Osteoblast (primary cell): Measurements from ENCODE around the gene RMC1. TPM values are rescaled to one million over a fixed set of nuclear protein-coding genes. Genes with fewer than 3 reads are reported as not detected.
A peak's percentile ranks its signal among the peaks of the same experiment; 100 is the strongest.
"Not testable (repeated sequence)": the region's sequence is repeated elsewhere in the genome, so short reads cannot be mapped to it uniquely, and the experiment has no call there.

ENCODE experiments used
- DNase-seq: peaks from one replicate; pipeline ENCODE4 v3.0.0; 2011; ENCODE audit warnings: low spot score, mixed read lengths; ENCODE audit not compliant: insufficient read length; ENCODE audit errors: missing footprints
- H2AFZ ChIP-seq: 2 replicates; pipeline ENCODE4 v1.6.0; 2011; ENCODE audit warnings: mild to moderate bottlenecking, low read length
- H3K27ac ChIP-seq: 2 replicates; pipeline ENCODE4 v1.5.1; 2011; ENCODE audit warnings: mild to moderate bottlenecking, low read depth, low read length, moderate library complexity
- H3K27me3 ChIP-seq: 2 replicates; pipeline ENCODE4 v1.6.0; 2012; ENCODE audit warnings: mild to moderate bottlenecking, control low read depth, inconsistent platforms, low read length, moderate library complexity; ENCODE audit not compliant: insufficient read depth
- H3K36me3 ChIP-seq: 2 replicates; pipeline ENCODE4 v1.5.1; 2011; ENCODE audit warnings: mild to moderate bottlenecking, low read length, control low read depth, moderate library complexity; ENCODE audit not compliant: insufficient read depth
- H3K4me1 ChIP-seq: 2 replicates; pipeline ENCODE4 v1.5.1; 2011; ENCODE audit warnings: mild to moderate bottlenecking, low read length, control low read depth, moderate library complexity; ENCODE audit not compliant: insufficient read depth
- H3K4me2 ChIP-seq: 2 replicates; pipeline ENCODE4 v1.6.0; 2011; ENCODE audit warnings: mild to moderate bottlenecking, low read length; ENCODE audit not compliant: insufficient read depth
- H3K4me3 ChIP-seq: fragments of 200-600 bp; sonication (generic); 3 replicates; pipeline ENCODE4 v1.5.1; 2012; ENCODE audit warnings: mild to moderate bottlenecking, low read length, inconsistent platforms; ENCODE audit not compliant: insufficient read depth
- H3K79me2 ChIP-seq: 2 replicates; pipeline ENCODE4 v1.6.0; 2012; ENCODE audit warnings: mild to moderate bottlenecking, low read length, control low read depth, inconsistent platforms; ENCODE audit not compliant: insufficient read depth
- H3K9me3 ChIP-seq: 2 replicates; pipeline ENCODE4 v1.5.1; 2011; ENCODE audit warnings: low read depth, low read length, control low read depth
- H4K20me1 ChIP-seq: 2 replicates; pipeline ENCODE4 v1.6.0; 2012; ENCODE audit warnings: mild to moderate bottlenecking, low read length, control low read depth; ENCODE audit not compliant: insufficient read depth
- CTCF ChIP-seq: IDR thresholded peaks from 2 replicates; pipeline ENCODE4 v1.5.1; 2011; ENCODE audit warnings: mild to moderate bottlenecking, low read depth, low read length, moderate library complexity; ENCODE audit errors: extremely low read depth
- total RNA-seq: library from RNA; depleted of rRNA; stranded (reverse); fragments of >200 nt; gene quantifications from 2 replicates; pipeline ENCODE4 v1.2.3, GENCODE V29; 2012

The RMC1 gene
- total RNA-seq, 1 donor = 22.8 TPM

- peaks cover 19% of the 10 kb centered on the region for H3K4me1 ChIP-seq
- H3K27ac ChIP-seq = no peak overlapping the region
- H4K20me1 ChIP-seq = peaks cover 12% of the 10 kb centered on the region
- H3K4me3 ChIP-seq = no peak overlapping the region
- no peaks in the 10 kb centered on the region for H3K27me3 ChIP-seq
- H3K36me3 ChIP-seq = peaks cover 51% of the 10 kb centered on the region
- TF ChIP-seq CTCF = no peak
- no peak for DNase-seq
- H3K9me3 ChIP-seq = no peaks in the 10 kb centered on the region
- no peak overlapping the region for H2AFZ ChIP-seq
- H3K79me2 ChIP-seq = peaks cover 81% of the 10 kb centered on the region
- H3K4me2 ChIP-seq = no peak overlapping the region
Observed at GRCh38 chr18:23573020-23573419, 69.7 kb downstream of the RMC1 start.

- Histone ChIP-seq H3K4me2 (peak overlapping the region; percentile 70), H3K4me1 (peaks cover 20% of the 10 kb centered on the region), H2AFZ (no peak overlapping the region), H3K27ac (peak overlapping the region; percentile 76), H3K36me3 (peaks cover 44% of the 10 kb centered on the region), H3K4me3 (peak overlapping the region; percentile 18), H3K9me3 (no peaks in the 10 kb centered on the region), H3K27me3 (no peaks in the 10 kb centered on the region), H3K79me2 (peaks cover 83% of the 10 kb centered on the region), H4K20me1 (peaks cover 19% of the 10 kb centered on the region)
- DNase-seq = peak; percentile 94
- no peak for TF ChIP-seq CTCF
Observed at GRCh38 chr18:23573626-23574431, 70.5 kb downstream of the RMC1 start.

- no peak for DNase-seq
- H3K4me3 ChIP-seq = no peak overlapping the region
- H3K79me2 ChIP-seq = peaks cover 83% of the 10 kb centered on the region
- peak overlapping the region; percentile 76 for H3K27ac ChIP-seq
- H4K20me1 ChIP-seq = peaks cover 27% of the 10 kb centered on the region
- H3K27me3 ChIP-seq = no peaks in the 10 kb centered on the region
- H3K36me3 ChIP-seq = peaks cover 34% of the 10 kb centered on the region
- no peaks in the 10 kb centered on the region for H3K9me3 ChIP-seq
- peaks cover 29% of the 10 kb centered on the region for H3K4me1 ChIP-seq
- H3K4me2 ChIP-seq = no peak overlapping the region
- no peak for TF ChIP-seq CTCF
- H2AFZ ChIP-seq = no peak overlapping the region
Observed at GRCh38 chr18:23574611-23575308, 71.4 kb downstream of the RMC1 start.

GRCh38 chr18:23575309-23575651, 72.0 kb downstream of the RMC1 start:
- H3K79me2 ChIP-seq = peaks cover 83% of the 10 kb centered on the region
- no peak for TF ChIP-seq CTCF

GRCh38 chr18:23577521-23577920, 74.2 kb downstream of the RMC1 start:
- H3K27ac ChIP-seq, H3K9me3 ChIP-seq, H3K4me2 ChIP-seq, H3K27me3 ChIP-seq, DNase-seq, H3K4me3 ChIP-seq, H2AFZ ChIP-seq: not testable (repeated sequence)
- H3K4me1 ChIP-seq = peaks cover 54% of the 10 kb centered on the region
- H4K20me1 ChIP-seq = peaks cover 42% of the 10 kb centered on the region
- peaks cover 15% of the 10 kb centered on the region for H3K36me3 ChIP-seq
- peaks cover 84% of the 10 kb centered on the region for H3K79me2 ChIP-seq

More at GRCh38 chr18:23575309-23575651, 72.0 kb downstream of the RMC1 start:
- Histone ChIP-seq H3K4me2 (no peak overlapping the region), H4K20me1 (peaks cover 31% of the 10 kb centered on the region), H2AFZ (no peak overlapping the region), H3K27me3 (no peaks in the 10 kb centered on the region), H3K4me1 (peaks cover 34% of the 10 kb centered on the region), H3K9me3 (no peaks in the 10 kb centered on the region), H3K27ac (no peak overlapping the region), H3K4me3 (no peak overlapping the region), H3K36me3 (peaks cover 30% of the 10 kb centered on the region)
- DNase-seq = no peak
